ENCODE measurements around the gene HAO2. TPM values are rescaled to one million over a fixed set of nuclear protein-coding genes. Genes with fewer than 3 reads are reported as not detected.
A peak's percentile ranks its signal among the peaks of the same experiment; 100 is the strongest.
"Not testable (repeated sequence)": the region's sequence is repeated elsewhere in the genome, so short reads cannot be mapped to it uniquely, and the experiment has no call there.

The HAO2 gene
- polyA plus RNA-seq (ENCODE audit: insufficient read depth in 1 of 5, insufficient read length in 5 of 5, low replicate concordance in 1 of 5) = under 1 TPM in 4 of 5 donors, not detected in 1; 0.10 to 0.64 (median 0.23) TPM
- long read RNA-seq, donor 1 = 0 reads
- long read RNA-seq, donor 2 = 0 reads
- long read RNA-seq, donor 3 = 0 reads
- long read RNA-seq, donor 4 = 0 reads
- long read RNA-seq, donor 5 = 0 reads
- long read RNA-seq, donor 6 = 0 reads
- long read RNA-seq, donor 7 = 0 reads
- long read RNA-seq, donor 8 = 0 reads

DNA sequence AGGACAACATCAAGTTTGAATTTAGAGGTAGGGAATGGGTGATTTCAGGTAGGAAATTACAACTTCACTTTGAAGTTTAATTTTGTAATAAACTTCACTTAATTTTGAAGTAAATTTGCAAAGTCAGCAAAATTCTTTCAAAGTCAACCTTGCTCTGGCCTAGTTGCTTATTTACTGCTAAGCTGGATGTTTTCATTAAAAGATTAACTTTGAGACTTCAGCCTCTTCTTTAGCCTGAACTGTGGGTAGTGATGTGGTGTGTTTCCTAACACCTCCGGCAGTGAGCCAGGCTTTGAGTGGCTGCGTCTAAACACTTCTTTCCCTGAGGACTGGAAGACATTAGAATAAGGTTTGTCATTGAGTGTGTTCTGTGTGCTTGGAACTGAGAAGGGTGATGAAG, at the start of gene HAO2:
TSS of gene HAO2 (plus strand) at position 232 of the 400 bp plus-strand sequence. CDS start 12,301 bp downstream, outside the sequence.
- no peak for DNase-seq

DNA sequence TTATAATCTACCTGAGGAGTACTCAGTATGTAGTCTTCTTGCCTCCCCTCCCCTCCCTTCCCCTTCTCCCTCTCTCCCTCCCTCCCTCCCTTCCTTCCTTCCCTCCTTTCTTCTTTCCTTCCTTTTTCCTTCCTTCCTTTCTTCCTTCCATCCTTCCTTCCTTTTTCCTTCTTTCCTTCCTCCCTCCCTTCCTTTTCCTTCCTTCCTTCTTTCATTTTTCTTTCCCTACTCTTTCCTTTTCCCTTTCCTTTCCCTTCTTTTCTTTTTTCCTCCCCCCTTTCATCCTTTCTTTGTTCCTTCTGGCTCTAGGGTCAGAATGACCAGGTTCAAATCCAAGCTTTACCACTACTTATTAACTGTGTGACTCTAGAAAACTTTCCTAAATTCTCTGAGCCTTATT, 48.5 kb upstream of the HAO2 start:
- DNase-seq = no peak

DNA sequence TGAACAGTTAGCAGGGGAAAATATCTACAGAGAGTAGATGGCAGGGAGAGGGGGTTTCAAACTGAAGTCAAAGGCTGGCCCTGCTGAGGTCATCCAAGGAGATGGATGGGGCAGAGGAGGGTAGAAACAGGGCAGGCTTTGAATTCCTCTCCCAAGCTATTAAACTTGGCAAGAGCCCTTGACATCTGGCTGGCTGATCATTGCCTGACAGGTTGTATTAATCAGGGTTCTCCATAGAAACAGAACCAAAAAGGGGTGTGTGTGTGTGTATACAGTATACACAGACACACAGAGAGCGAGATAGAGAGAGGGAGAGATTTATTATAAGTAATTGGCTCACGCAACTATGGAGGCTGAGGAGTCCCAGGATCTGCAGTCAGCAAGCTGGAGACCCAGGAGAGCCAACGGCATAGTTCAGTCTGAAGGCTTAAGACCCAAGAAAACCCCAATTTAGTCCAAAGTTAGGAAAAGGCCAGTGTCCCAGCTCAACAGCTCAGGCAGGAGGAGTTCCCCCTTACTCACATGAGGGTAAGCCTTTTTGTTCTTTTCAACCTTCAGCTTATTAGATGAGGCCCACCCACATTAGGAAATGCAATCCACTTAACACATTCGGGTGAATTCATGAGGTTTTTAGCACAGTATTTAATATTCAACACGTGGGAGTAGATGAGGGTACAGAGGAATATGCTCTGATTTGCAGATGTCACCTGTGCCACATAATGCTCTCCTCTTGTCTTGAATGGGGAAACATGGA, 46.7 kb upstream of the HAO2 start:
- DNase-seq = no peak

DNA sequence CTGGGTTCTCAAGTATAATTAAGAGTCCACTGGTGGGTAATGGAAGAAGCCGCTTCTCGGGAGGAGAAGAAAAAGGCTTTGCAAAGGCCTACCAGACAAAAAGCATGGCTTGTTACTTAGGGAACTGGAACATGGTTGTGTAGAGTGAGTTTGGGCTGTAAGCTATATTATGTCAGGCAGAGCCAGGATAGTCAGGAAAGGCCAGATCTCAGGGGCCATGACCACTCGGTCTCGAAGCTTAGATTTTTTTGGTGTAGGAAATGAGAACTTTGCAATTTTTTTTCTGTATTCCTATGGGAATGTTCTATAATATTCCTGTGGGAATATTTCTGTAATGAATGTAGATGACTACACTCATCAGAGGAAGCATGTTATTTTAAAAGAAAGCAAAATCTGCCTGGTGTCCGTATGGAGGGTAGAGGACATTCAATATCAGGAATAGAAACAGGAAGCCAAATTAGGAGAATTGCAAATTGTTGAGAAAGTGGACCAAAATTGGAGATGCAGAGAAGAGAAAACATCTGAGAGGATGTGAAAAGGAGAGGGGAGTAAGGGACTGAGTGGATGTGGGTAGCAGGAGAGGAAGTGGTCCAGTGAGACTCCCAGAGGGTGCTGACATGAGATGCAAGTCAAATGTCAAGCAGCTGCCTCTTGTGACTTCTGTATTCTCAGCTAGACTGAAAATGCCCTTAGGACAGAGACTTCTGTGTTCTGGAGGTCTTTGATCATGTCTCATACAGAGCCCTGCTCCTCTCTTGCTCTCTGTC, 45.2 kb upstream of the HAO2 start:
- DNase-seq = no peak

DNA sequence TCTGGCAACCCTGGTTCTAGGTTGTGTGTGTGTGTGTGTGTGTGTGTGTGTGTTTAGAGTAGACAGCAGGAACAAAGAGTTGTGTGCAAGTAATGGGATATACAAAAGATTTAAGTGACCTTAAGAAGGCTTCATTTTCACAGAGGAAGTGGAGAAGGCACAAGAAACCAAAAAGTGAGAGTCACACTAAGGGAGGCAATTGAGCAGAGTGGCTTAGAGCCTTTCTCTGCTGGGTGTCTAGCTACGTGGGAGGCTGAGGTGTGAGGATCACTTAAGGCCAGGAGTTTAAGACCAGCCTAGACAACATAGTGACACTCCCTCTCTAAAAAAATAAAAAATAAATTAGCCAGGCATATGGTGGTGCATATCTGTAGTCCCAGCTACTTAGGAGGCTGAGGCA, 44.4 kb upstream of the HAO2 start:
- DNase-seq = no peak

DNA sequence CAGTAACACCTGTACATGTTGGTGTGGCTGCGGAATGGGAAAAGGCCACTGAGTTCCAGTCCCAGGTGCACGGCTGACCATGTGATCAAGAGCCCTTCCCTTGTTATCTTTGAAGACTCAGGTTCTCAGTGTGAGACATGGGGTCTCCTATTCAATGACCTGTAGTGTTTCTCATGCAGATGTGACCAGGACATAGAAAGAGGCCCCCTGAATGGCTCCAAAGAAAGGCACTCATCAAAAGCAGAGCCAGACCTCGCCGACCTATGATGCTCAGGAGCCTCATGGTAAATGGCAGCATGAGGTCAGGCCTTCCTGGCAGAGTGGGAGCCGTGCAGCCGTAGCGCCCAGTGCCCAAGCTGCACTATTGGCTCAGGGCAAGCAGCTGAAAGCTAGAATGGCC, 42.3 kb upstream of the HAO2 start:
- no peak for DNase-seq

DNA sequence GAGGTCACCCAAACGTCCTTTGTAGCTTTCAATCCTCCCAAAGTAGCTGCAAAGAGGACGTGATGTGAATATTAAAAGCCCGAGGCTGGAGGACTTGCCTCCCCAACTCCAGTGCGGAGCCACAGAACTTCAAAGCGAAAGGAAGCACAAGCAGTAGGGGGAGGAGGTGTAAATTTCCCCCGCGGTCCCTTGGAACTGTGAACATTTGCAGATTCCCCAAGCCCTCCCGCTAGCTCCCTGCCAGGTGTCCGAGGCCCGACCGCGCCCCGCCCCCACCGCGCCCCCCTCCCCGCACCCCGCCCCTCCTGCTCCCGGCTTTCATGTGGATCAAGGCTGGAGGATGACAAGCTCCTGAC, 41.5 kb upstream of the HAO2 start:
- DNase-seq = no peak

DNA sequence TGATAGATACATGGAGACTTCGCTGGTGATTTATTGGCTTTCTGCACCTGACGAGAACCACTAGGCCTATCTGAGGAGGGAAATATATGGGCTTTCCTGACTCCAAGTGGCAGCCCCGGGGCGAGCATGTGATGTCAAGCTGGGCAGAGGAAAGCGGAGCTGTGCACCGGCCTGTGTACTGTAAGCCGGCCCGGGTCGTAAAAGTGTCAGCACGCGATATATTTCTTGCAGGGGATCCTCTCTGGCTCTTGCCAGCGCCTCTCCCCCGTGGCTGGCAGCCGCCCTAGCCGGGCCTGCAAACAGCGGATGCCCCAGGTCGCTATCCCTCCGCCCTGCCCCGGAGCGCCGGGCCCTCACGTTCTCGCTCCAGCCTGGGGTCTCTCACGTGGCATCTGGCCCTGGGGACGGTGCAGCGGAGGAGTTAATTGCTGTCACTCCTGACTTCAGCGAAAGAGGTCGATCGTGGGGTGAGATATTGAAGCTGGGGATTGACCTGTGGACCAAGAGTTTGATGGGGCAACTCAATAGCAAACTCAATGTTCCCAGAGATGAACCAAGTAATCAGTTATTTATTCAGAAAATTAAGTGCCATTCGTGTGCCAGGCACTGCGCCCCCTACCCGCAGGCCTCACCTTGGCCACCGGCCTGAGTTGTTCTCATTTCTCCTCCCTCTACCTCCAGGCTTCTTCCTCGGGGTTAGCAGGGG, 41.0 kb upstream of the HAO2 start:
- no peak for DNase-seq

DNA sequence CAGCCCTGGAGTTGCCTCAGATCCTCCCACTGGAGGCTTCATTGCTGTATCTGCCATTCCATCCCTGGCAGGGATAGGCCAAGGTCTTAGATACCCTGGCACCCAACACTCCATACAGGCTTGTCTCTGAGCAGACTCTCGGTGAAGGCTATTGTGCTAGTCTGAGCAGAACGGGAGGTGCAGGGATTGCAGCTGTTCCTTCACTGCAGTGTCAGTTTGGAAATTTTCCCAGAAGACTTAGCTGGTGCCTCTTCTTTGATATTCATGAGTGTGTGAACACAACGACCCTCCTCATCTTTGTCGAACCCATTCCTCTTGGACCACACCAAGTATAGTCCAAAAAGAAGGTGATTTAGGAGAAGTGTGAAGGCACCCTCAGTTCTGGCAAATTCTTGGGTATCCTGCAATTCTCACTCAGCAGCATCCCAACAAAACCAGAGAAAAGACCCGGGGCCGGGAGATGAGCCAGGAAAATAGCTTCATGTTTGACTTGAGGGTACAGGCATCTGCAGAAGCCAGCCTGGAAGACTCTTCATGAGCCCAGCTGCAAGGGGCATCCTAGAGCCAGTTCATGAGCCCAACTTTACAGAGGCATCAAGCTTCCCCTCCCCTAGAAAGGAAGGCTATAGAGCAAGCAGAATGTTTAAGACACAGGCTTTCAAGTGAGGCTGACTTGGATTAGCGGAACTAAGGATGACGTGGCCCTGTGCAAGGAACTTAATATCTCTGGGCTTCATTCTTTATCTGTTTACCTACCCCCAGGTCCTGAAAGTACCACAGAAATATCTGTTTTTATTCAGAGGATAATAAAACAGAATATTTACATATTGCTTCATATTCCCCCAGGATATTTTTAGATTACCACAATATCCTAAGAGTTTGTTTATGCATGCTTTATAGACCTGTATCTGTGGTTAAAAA, 38.8 kb upstream of the HAO2 start:
- DNase-seq = no peak

DNA sequence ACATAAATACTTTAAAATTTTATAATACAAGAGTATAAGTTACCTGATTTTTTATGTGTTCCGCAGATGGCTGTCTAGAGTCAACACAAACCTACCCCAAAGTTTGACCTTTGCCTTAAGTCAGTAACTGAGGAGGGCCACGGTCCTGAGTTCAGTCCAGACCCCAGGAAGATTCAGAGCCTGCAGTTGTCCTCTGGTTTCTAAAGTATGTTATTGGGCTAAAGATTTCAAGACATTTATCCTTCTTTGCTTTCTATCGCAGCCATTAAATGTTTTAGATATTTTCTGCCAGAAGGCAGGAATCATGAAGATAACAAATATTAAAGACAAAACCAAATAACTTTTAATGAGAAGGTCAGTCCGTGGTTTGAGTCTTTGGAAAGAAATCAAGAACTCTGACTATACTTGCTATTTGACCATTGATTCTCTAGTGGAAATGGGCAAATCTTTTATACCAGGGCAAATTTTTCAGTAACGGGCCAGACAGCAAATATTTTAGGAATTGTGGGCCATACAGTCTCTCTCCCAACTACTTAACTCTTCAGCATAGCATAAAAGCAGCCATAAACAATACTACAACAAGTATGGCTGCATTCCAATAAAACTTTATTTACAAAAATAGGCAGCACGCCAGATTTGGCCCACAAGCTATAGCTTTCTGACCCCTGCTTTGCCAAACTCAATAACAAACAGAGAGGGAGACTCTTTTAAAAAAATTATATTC, 38.0 kb upstream of the HAO2 start:
- DNase-seq = no peak

DNA sequence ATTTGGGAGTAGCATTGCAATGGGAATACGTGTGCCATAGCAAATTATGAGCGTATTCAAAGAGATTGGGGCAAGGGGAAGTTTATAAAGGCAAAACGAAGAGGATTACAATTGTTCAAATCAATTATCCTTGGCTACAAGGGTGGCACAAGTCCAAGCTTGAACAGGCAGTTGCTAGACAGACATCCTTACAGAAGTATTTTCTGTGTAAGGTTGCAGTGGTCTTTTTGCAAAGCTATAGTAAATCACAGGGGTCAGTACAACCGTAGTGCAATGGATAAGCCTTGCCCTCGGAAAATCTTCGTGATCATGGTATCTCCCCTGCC, 37.4 kb upstream of the HAO2 start:
- no peak for DNase-seq

DNA sequence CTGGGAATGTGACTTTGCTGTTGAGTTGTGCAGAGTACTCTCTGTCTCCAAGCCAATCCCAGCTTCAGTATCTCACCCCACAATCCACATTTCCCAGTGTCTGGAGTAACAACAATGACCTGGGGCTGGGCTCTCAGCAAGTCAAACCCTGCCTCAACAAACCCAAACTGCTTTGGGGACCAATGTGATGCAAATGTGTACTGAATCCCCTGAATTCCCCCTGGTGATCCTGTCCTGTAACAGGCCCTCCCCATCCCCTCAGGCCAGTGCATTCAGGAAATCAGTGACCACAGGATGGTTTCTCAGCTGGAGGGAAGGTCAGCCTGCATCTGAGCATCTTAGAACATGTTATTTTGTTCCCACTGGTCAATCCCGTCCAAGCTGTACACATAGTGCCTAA, 36.7 kb upstream of the HAO2 start:
- DNase-seq = no peak

DNA sequence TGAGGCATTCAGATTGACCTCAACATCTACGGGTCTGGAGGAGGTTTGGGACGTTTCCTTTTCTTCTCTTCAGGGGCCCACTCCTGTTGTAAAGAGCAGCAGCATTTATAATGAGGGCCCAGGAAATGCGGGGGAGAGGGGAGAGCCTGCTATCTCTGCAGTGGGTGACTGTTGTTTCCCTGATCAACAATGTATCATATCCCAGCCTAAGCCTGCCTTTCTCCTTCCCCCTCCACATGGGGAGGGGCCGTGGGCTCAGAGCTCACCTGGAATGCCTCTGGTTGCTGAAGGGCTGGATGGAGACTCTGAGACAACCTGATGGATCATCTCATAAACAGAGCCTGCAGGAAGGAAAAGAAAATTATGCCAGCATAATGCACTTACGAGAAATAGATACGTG, 36.0 kb upstream of the HAO2 start:
- DNase-seq = no peak

DNA sequence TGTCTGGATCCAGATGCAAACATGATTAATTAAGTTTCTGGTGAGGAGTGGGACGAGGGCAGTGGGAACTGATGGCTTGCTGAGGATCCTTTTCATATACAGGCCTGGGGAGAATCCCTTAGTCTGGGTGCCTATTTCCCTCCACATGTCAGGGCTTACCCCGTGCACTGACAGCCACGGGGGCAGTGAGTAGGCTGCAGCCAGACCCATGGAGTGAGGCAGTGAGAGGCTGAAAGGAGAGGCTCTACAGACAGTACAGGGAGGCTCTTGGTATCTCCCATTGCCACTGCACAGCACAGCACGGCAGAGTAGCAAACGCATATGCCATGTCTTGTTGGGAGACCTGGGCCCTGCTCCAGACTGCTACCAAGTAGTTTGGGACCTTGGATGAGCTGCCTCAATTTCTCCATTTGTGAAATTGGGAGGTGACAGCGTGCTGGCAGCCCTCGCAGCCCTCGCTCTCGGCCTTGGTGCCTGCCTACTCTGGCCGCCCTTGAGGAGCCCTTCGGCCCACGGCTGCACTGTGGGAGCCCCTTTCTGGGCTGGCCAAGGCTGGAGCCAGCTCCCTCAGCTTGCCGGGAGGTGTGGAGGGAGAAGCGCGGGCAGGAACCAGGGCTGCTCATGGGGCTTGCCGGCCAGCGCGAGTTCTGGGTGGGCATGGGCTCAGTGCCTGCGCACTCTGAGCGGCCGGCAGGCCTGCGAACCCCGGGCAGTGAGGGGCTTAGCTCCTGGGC, 35.3 kb upstream of the HAO2 start:
- no peak for DNase-seq

DNA sequence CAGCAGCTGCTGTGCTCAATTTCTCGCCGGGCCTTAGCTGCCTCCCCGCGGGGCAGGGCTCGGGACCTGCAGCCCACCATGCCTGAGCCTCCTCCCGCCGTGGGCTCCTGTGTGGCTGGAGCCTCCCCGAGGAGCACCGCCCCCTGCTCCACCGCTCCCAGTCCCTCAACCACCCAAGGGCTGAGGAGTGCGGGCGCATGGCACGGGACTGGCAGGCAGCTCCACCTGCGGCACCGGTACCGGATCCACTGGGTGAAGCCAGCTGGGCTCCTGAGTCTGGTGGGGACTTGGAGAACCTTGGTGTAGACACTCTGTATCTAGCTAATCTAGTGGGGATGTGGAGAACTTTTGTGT, 34.7 kb upstream of the HAO2 start:
- DNase-seq = not testable (repeated sequence)

DNA sequence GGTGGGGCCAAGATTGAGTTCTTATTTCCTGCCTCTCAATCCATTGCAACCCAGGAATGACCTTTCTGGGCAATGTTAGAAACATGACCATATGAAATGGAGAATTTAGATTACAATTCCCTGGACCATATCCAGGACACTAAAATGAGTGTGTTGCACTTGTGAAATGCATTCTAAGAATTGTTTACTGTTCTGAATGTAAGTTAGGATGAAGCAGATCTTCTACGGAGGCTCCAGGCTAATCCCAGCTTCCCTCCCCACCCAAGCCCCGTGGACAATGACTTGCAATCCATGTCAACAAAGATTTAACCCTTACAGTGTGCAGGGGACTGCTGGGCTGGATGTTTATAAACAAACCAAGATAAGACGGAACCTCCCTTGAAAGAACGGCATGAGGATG, 31.7 kb upstream of the HAO2 start:
- DNase-seq = peak; percentile 40 to 53

DNA sequence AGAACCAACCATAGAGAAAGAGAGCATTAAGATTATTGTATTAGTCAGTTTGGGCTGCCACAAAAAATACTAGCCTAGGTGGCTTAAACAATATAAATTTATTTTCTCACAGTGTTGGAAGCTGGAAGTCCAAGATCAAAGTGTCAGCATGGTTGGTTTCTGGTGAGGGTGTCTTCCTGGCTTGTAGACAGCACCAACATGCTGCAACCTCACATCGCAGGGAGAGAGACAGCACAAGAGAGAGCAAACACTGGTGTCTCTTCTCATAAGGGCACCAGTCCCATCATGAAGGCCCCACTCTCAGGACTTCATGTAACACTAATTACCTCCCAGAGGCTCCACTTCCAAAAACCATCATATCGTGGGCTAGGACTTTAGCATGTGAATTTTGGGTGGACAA, 30.6 kb upstream of the HAO2 start:
- no peak for DNase-seq

DNA sequence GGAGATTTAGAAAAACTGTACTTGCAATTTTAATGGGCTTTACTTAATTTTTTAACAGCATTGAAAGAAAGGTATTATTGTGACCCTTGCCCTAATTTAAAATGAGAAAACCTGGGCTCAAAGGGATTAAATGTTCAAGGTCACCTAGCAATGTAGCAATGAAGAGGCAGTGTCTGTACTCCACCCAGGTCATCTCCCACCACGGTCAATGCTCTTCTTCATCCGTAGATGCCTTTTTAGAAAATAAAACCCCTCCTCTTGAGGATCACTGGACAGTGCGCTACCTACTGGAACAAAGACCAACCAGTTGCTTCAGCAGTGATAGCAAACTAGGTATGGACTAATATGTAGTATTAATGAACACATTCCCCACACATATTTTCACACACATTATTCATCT, 29.8 kb upstream of the HAO2 start:
- DNase-seq = no peak

DNA sequence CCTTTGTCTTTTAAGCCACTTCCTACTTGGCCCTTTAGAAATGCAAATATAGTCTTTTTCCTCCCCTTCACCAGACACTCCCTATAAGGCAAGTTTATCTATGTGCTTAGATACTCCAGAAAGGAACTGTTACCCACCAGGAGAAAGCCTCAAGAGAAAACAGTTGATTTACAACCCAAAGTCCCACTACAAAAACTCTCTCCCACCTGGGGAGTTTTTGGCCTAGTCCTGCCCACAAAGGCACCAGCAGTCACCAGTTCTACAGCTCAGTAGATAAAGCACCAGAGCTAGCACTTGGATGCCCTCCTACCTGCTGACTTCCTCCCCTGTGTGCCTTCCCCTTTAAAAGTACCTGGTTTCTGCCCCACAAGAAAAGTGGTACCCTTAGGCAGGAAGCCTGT, 27.7 kb upstream of the HAO2 start:
- DNase-seq = no peak

DNA sequence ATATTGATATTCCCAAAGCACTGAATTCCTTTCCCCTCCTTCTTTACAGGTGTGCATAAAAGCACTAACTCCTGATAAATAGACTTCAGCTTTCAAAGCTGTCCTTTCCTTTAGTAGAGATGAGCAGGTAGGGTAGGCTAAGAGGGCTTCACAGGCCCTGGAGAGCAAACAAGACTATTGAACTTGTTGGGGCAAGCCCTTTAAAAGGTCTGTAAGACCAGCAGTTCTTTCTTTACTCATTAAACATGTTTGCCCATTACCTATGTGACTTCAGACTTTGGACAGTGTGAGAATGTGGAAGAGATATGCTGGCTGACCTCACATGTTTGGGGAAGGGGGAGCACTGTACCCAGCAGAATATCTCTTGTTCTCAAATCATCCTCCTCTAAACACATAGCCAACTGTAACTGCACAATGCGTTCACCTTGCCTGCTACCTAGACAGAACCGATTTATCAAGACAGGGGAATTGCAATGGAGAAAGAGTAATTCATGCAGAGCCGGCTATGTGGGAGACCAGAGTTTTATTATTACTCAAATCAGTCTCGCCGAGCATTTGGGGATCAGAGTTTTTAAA, 27.1 kb upstream of the HAO2 start:
- no peak for DNase-seq
